Peyer's patch (tissue), 4 donors: ENCODE measurements around the gene LIMS2. TPM values are rescaled to one million over a fixed set of nuclear protein-coding genes. Genes with fewer than 3 reads are reported as not detected.
A peak's percentile ranks its signal among the peaks of the same experiment; 100 is the strongest.

Experiments used
- DNase-seq, 3 donors: peaks; one replicate each; pipeline ENCODE4 v3.0.0-alpha.2; 2017 to 2019
- H3K27ac ChIP-seq, 4 donors: fragments of 200-600 bp; sonication (generic); one replicate each; pipeline ENCODE4 v1.5.1; 2016 to 2019
- H3K27me3 ChIP-seq, 2 donors: fragments of 200-600 bp; sonication (generic); one replicate each; pipeline ENCODE4 v1.5.1; 2019
- H3K36me3 ChIP-seq, 3 donors: fragments of 200-600 bp; sonication (generic); one replicate each; pipeline ENCODE4 v1.5.1; 2016 to 2019
- H3K4me1 ChIP-seq, 4 donors: fragments of 200-600 bp; sonication (generic); one replicate each; pipeline ENCODE4 v1.5.1; 2016 to 2019
- H3K4me3 ChIP-seq, 4 donors: fragments of 200-600 bp; sonication (generic); 1 replicate in 3 of 4; 2 replicates in 1 of 4; pipeline ENCODE4 v1.5.1; 2016 to 2019; ENCODE audit warnings: mild to moderate bottlenecking in 1 of 4
- H3K9me3 ChIP-seq, 4 donors: fragments of 200-600 bp; sonication (generic); one replicate each; pipeline ENCODE4 v1.5.1; 2016 to 2019; ENCODE audit warnings: mild to moderate bottlenecking in 1 of 4
- POLR2A ChIP-seq, 2 donors: fragments of 450-650 bp; IDR thresholded peaks; one replicate each; pipeline ENCODE4 v1.5.1; 2017; ENCODE audit warnings: antibody characterized with exemption in 2 of 2, mild to moderate bottlenecking in 2 of 2, moderate library complexity in 2 of 2
- total RNA-seq, 4 donors: library from RNA; depleted of rRNA; stranded (reverse); fragments of >200 nt; gene quantifications; one replicate each; pipeline ENCODE4 v1.1.0, GENCODE V29; 2016
- TF ChIP-seq, protein P1 (sequence below), 6 experiments: fragments of 450-650 bp in 4 of 6; fragments of 200-600 bp in 2 of 6; sonication (generic) in 1 of 6; IDR thresholded peaks; one replicate each; pipeline ENCODE4 v1.5.1; 2017 to 2019; ENCODE audit warnings: antibody characterized with exemption in 6 of 6, mild to moderate bottlenecking in 3 of 6, moderate library complexity in 1 of 6

Gene LIMS2
- total RNA-seq, 4 donors from 2014 or later: 7.7 to 95.7 (median 21.9) TPM

DNA sequence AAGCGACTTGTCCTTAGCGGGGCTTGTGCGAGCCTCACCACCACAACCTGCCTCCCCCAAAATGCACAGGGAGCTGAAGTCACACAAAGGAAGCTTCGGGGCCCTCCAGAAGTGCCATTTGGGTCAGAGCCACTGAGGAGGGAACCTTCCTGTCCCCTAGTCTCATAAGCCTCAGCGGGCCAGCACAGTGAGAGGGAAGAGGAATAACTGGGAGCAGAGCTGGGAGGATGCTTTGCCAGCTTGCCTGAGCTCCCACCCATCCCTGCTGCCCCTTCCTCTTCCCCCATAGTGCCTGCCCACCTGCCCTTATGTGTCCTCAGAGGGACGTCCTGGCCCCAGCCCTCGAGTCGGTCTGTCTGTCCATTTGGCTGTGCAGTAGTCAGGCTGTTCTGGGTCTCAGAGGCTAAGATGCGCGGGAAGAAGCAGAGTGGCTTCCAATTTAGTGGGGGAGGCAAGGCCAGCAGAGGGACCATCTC is 81.2 kb downstream of the LIMS2 start:
- no peak overlapping the region for H3K27ac ChIP-seq
- H3K36me3 ChIP-seq: peaks cover 0 to 54% (median 0%) of the 10 kb centered on the region in 3 donors
- no peak for TF ChIP-seq POLR2A (IDR thresholded peaks at IDR 0.05)
- TF ChIP-seq, protein P1, sequence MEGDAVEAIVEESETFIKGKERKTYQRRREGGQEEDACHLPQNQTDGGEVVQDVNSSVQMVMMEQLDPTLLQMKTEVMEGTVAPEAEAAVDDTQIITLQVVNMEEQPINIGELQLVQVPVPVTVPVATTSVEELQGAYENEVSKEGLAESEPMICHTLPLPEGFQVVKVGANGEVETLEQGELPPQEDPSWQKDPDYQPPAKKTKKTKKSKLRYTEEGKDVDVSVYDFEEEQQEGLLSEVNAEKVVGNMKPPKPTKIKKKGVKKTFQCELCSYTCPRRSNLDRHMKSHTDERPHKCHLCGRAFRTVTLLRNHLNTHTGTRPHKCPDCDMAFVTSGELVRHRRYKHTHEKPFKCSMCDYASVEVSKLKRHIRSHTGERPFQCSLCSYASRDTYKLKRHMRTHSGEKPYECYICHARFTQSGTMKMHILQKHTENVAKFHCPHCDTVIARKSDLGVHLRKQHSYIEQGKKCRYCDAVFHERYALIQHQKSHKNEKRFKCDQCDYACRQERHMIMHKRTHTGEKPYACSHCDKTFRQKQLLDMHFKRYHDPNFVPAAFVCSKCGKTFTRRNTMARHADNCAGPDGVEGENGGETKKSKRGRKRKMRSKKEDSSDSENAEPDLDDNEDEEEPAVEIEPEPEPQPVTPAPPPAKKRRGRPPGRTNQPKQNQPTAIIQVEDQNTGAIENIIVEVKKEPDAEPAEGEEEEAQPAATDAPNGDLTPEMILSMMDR (IDR thresholded peaks at IDR 0.05): no peak
- H3K27me3 ChIP-seq: no peaks in the 10 kb centered on the region
- H3K9me3 ChIP-seq: no peaks in the 10 kb centered on the region
- peak; percentile 10 to 38 (median 33) for DNase-seq
- no peaks in the 10 kb centered on the region for H3K4me1 ChIP-seq
- H3K4me3 ChIP-seq: no peak overlapping the region

DNA sequence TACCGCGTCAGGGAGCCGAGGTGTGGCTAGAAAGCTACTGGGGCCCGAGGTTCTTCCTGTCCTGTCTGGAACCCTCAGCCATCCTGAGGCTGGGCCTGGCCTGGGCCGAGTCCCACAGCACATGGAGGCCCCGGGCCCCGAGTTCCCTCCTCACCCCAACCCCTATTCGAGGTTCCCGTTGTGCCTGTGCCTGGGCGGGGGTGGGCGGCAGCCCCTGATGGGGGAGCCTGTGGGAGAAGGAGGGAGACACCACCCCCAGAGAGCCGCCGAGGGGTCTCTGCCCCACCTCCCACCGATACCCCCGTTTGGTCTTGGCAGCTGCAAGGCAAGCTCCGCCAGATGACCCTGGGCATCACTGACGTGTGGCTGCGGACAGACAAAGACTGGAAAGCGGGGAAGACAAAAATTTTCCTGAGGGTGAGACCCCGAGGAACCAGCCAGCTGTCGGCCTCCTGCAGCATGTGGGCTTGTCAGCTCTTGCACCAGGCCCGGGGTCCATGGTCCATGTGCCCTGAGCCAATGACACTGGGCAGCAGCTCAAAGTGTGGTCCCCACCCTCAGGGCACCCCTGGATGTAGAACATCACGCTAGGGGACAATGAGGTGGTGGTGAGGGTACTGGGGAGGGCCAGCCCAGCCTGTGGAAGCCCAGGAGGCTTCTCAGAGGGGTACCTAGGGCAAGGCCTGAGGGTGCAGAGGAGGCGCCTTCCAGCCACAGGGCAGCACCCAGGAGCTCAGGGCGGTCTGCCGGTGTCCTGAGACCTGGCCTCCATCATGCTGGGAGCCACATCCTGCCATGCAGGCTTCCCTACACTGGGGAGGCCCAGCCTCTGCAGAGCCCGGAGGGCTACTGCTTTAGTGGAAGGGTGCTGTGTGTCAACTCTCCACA is 81.9 kb downstream of the LIMS2 start:
- no peak overlapping the region for H3K4me3 ChIP-seq
- peaks cover 0 to 54% (median 0%) of the 10 kb centered on the region in 3 donors for H3K36me3 ChIP-seq
- H3K4me1 ChIP-seq: no peaks in the 10 kb centered on the region
- TF ChIP-seq POLR2A (IDR thresholded peaks at IDR 0.05): no peak
- TF ChIP-seq, protein P1 (IDR thresholded peaks at IDR 0.05): no peak
- no peaks in the 10 kb centered on the region for H3K9me3 ChIP-seq
- H3K27me3 ChIP-seq: no peaks in the 10 kb centered on the region
- DNase-seq: peak in 2 of 3 donors; percentile 43
- no peak overlapping the region for H3K27ac ChIP-seq

DNA sequence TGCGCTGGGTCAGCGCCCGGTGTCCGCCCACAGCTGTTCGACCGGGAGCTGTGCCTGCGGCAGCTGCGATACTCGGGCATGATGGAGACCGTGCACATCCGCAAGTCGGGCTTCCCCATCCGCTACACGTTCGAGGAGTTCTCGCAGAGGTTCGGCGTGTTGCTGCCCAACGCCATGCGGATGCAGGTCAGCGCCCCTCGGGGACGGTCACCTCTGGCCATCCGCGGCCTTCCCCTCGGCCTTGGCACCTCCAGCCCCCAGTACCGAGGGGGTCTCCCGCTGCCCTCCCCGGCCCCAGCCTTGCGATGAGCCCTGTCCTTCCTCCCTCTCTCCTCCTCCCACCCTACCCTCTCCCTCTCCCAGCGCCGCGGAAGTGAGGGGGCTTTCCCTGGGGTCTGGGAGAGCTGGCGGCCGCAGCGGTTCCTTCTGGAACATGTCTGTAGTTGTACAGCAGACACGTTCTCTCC is 82.5 kb downstream of the LIMS2 start:
- H3K27ac ChIP-seq: no peak overlapping the region
- no peaks in the 10 kb centered on the region for H3K4me1 ChIP-seq
- H3K27me3 ChIP-seq: no peaks in the 10 kb centered on the region
- H3K9me3 ChIP-seq: no peaks in the 10 kb centered on the region
- no peak for TF ChIP-seq POLR2A (IDR thresholded peaks at IDR 0.05)
- TF ChIP-seq, protein P1 (IDR thresholded peaks at IDR 0.05): no peak
- peak in 1 of 3 donors; percentile 44 for DNase-seq
- peaks cover 0 to 56% (median 0%) of the 10 kb centered on the region in 3 donors for H3K36me3 ChIP-seq
- H3K4me3 ChIP-seq: no peak overlapping the region

DNA sequence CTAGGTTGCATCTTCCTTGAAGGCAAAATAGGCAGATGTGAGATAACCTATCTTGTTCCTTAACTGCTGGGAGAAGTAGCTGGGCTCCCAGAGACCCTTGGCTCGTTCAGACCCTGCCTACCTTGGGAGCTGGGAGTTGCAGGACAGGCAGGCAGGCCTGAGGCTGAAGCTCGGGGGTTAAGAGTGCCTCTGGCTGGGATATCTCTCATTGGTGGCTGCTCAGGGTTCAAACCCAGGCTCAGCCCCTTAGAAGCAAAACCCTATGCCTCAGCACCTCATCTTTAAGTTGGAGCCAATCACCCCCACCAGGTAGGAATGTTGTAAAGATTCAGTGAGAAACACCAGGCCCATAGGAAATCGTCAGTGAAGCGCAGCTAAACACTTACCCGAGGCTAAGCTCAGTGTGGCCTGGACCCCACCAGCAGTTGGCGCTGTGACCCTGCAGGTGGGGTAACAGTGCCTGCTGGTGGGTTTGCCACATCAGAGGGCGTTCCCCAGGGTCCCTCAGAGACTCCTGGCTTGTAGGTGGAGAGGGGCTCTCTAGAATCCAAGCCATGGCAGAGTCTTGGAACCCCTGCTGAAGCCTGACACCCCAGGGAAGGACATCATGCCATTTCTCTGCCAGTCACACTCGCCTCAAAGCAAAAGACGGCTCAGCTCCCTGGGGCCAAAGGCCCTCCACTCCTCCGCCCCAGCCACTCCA is 84.0 kb downstream of the LIMS2 start:
- DNase-seq: peak in 2 of 3 donors; percentile 79 to 81
- H3K4me1 ChIP-seq: no peaks in the 10 kb centered on the region
- TF ChIP-seq, protein P1 (IDR thresholded peaks at IDR 0.05): peak; percentile 41 to 91 (median 58)
- no peak for TF ChIP-seq POLR2A (IDR thresholded peaks at IDR 0.05)
- no peak overlapping the region for H3K27ac ChIP-seq
- H3K27me3 ChIP-seq: no peaks in the 10 kb centered on the region
- H3K9me3 ChIP-seq: no peaks in the 10 kb centered on the region
- peaks cover 0 to 60% (median 0%) of the 10 kb centered on the region in 3 donors for H3K36me3 ChIP-seq
- no peak overlapping the region for H3K4me3 ChIP-seq

DNA sequence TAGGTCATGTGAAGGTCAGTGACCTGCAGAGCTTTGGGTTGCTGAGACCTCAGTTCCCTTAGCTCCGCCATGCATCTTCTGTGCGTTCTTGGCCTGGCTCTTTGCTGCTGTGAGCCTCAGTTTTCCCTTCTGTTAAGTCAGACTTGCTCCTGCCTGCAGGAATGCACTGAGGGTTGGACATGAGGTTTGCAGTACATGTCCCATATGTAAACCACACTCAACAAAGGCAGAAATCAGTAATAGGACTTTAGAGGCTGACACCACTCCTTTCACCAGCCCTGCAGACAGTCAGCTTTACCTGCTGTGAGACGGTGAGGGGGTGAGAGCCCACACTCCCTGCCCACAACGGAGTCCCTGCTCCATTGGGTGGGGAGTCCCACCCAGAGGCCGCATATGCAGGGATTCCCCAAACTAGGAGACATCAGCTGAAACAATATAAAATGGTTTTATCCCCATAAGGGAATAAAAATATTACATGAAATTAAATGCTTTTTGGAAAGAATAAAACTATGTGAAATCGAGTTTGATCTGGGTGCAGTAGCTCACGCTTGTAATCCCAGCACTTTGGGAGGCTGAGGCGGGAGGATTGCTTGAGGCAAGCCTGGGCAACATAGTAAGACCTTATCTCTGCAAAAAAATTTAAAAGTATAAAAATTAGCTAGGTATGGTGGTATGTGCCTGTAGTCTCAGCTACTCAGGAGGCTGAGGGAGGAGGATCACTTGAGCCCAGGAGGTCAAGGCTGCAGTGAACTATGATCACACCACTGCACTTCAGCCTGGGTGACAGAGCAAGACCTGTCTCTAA is 84.7 kb downstream of the LIMS2 start:
- Histone ChIP-seq H3K27me3 (no peaks in the 10 kb centered on the region), H3K9me3 (no peaks in the 10 kb centered on the region), H3K4me3 (no peak overlapping the region), H3K27ac (no peak overlapping the region), H3K4me1 (no peaks in the 10 kb centered on the region), H3K36me3 (peaks cover 0 to 59% (median 0%) of the 10 kb centered on the region in 3 donors)
- TF ChIP-seq, protein P1 (IDR thresholded peaks at IDR 0.05): no peak
- no peak for TF ChIP-seq POLR2A (IDR thresholded peaks at IDR 0.05)
- DNase-seq: peak in 1 of 3 donors; percentile 22
